Activated T-cell treated with anti-CD3 and anti-CD28 coated beads for 1 hour (primary cell): ENCODE data around the gene SCNN1B.

Experiments
- DNase-seq: peaks from one replicate; pipeline ENCODE4 v3.0.0-alpha.2; 2020; ENCODE audit warnings: low read depth

SCNN1B gene

DNA sequence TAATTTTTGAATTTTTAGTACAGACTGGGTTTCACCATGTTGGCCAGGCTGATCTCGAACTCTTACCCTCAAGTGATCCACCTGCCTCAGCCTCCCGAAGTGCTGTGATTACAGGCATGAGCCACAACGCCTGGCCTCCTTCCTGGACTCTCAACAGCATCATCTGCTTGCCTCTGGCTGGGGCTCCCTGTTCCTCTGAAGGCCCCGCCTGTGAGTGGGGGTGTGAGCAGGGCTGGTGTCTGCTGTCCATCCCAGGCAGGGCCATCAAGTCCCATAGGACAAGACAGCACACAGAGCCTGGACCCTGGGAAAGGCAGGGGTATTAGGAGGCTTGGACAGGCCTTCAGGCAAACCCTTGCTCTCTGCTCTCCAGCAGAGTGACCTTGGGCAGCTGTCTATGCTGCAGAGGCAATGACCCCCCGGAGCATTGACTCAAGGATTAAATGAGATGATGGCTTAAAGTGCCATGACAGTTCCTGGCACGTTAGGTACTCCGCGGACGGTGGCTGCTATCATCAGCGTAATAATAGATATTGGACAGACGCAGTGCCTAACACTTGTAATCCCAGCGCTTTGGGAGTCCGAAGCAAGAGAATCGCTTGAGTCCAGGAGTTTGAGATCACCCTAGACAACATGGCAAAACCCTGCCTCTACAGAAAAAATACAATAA lies 19.2 kb downstream of the SCNN1B start:
- no peak for DNase-seq

DNA sequence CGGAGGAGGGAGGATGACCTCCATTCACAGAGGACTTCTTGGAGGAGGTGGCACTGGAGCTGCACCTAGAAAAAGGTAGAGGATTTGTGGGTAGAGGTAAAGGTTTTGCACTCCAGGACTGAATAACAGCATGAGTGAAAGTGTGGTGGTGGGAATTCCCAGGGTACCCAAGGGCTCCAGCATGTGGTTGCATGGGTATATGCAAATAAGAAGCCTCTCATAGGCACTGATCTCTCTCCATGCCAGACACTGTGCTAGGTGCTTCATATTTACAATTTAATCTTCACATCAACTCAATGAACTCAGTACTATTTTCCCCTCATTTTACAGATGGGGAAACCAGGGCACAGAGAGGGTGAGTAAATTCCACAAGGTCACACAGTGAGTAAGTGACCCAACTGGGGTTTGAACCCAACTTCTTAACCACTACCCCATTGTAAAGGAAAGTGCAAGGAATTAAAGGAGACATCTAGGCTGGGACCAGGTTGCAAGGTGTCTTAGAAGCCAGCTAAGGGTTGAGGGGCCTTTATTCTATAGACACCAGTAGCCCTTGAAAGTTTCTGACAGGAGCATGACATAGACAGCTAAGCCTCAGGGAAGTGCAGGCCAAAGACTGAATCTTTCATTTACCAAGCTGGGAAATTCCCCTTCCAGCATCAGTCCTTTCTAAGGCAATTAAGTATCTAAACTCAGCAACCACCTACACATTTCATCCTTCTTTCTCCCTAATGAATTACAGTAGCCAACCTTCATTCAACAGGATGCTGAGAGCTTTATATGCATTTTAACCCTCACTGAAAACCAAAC lies 21.3 kb downstream of the SCNN1B start:
- DNase-seq = no peak

DNA sequence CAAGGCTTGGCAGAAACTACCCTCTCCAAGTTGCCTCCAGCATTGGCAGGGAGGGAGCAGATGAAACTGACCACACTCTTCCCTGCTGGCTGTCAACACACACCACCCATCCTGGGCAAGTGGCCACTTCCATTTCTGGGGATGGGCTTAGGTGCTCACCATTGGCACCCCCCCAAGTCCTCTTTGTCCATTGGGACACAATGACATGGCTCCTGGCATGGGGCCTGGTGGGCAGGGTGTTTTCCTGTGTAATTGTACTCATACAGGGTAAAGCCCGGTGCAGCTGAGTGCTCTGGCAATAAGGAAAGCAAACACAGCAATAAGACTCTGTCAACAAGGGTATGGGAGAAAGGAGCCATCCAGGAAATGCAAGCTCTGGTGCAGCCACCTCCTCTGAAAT lies 22.6 kb downstream of the SCNN1B start:
- DNase-seq = no peak

DNA sequence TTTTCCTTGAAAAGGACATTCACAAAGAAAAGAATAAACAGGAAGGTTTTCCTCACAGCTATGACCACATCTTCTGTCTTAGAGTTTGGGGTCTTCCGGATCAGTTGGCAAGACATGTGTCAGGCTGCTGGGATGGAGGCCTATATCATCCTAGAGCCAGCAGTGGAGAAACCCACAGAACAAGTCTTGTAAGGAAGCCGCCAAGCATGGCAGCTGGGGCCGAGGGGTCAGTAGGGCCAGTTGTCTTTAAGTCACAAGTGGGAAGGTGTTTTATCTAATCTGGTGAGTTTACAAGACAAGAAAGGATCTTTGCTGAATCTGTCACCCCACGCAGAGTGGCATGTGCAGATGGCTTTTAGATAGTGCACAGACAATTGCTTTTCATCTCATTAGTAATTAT lies 25.7 kb downstream of the SCNN1B start:
- DNase-seq = no peak

DNA sequence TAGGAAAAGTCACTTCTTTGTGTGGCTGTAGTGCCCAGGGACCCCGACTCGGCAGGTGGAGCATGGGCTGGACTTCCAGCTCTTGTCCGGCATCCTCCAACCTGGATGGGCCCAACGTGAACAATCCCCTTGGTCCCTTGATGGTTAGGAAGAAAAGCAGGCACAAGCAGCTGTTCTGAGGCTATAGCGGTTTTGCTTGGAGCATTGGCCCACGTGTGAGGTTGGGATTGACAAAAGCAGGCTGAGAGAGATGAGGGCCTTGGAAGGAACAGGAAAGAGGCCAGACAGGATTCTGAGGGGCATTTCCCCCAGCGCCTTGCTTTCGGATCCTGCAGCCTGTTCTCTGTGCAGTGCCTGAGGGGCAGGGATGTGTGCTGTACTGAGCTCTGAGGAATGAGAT lies 28.1 kb downstream of the SCNN1B start:
- DNase-seq = no peak

DNA sequence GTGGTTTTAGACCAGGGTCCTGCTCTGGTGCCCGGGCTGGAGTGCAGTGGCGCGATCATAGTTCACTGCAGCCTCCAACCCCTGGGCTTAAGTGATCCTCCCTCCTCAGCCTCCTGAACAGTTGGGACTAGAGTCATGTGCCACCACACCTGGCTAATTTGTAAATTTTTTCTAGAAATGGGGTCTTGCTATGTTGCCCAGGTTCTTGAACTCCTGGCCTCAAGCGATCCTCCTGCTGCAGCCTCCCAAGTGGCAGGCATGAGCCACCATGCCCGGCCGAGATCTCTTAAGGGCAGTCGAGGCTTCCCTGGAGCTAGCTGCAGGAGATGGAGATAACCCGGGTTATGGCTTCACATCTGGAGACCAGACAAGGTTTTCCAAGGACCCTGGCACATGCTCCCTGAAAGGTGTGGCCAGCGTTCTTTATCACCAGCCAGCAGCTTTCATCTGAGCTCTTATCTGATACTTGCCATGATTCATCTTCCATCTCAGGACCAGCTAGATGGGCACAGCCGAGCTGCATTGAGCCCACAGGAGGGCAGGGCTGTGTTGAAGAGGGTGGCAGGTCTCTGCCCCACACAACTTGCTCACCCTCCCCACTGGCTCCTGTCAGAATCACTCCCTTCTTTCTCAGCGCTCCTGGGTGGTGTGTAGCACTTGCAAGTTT lies 28.6 kb downstream of the SCNN1B start:
- DNase-seq = no peak

DNA sequence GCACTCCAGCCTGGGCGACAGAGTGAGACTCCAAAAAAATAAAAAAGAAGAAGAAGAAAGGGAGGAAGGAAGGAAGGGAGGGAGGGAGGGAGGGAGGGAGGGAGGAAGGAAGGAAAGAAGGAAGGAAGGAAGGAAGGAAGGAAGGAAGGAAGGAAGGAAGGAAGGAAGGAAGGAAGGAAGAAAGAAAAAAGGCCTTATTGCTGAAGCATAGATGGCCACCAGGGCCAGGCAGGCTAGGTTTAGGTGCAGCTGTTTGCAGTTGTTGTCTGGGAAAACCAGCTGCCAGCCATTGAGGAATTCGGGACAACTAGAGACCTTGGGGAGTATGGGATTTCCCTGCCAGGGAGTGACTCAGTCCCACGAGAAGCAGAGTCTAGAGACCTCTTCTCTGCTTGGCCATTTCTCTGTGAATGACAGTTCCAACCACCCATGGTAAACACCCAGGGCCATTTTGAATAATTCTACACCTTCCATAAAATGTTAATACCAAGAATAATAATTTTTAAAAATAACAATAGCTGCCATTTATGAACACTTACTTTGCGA lies 31.0 kb downstream of the SCNN1B start:
- no peak for DNase-seq

DNA sequence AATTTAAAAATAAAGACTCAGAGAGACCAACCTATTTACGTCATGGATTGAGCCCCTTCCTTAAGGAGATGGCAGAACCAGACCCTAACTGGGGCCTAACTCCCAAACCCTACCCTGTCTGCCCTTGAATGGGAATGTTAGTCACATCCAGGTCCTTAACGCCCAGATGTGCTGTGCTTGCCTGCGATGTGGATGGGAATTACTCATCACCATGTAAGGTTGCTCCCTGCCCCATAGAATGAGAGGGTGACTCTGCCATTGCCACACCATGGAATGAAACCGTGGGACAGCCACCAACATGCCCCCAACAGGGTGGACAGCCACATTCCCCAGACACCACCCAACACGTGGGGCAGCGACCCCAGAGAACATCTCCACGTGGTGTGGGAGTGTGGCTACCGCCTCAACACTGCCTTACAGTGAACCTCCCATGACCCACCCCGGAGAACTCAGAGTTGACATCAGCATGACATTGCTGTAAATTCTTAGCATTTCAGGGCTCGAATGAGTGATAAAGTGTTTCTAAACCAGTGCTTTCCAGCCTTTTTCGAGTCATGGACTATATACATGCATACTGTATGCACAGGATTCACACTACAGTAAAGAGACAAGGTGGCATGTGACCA lies 31.8 kb downstream of the SCNN1B start:
- DNase-seq = no peak

DNA sequence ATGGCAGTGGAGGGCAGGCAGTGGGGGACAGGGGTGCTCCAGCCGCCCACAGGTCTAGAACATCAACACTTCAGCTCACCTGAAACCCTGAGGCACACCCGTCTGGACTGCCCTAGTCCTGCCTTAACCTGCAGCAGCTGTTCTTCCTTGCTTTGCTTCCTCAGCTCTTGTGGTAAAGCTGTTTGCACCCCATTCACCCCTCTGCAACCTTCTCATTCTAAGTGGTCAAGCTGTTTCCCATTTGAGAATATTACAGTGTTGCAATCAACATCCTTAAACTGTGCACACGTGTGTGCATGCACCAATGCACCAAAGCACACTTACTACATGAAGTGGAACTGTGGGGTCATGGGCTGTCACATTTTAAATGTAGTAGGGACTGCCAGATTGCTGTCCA lies 32.4 kb downstream of the SCNN1B start:
- DNase-seq = no peak

DNA sequence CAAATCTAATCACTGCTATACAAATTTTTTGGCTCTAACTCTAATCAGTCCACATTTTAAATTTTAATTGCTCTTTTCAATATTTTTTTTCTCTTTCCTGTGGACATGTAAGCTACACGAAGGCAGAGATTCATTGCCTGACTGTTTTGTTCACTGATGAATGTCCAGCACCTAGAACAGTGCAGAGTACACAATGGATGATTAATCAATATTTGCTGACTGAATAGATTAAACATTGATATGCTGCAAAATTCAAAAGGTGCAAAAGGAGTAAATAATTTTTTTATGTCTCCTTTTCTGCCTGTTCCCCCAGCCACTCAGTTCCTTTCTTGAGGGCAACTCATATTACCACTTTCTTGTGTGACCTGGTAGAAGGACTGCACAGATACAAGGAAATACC lies 32.8 kb downstream of the SCNN1B start:
- no peak for DNase-seq

DNA sequence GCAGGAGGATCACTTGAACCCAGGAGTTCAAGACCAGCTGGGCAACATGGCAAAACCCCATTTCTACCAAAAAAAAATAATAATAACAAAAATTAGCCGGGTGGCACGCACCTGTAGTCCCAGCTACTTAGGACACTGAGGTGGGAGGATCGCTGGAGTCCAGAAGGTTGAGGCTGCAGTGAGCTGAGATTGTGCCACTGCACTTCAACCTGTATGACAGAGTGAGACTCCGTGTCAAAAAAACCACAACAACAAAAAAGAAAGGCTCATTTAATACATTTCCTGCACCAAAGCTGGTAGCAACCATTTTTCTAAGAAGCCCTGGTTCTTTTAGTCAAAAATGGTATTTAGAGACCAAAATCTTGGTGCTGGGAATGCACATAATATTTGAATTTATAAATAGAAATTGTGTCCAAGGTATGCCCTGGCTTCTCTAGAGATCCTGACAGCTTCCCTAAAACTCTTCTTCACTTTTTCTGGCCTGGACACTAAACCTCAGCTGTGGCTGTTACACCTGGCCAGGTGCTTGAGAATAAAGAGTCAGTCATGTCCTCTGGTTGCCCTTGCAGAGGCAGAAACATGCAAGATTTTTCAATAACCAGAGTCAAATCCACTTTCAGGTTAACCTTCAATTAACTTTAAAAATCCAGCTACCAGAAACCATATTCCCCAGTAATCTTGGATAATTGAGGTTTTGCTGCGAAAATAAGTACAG lies 35.9 kb downstream of the SCNN1B start:
- DNase-seq = no peak

DNA sequence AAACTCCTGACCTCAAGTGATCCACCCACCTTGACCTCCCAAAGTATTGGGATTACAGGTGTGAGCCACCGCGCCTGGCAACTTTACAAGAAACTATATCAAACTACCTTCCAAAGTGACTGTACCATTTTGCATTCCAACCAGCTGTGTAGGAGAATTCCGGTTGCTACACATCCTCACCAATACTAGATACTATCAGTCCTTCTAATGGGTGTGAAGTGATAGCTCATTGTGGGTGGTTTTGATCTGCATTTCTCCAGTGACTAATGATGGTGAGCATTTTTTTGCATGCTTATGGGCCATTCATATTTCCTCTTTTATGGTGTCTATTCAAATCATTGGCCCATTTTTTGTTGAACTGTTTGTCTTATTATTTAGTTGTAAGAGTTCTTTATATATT lies 37.7 kb downstream of the SCNN1B start:
- no peak for DNase-seq

DNA sequence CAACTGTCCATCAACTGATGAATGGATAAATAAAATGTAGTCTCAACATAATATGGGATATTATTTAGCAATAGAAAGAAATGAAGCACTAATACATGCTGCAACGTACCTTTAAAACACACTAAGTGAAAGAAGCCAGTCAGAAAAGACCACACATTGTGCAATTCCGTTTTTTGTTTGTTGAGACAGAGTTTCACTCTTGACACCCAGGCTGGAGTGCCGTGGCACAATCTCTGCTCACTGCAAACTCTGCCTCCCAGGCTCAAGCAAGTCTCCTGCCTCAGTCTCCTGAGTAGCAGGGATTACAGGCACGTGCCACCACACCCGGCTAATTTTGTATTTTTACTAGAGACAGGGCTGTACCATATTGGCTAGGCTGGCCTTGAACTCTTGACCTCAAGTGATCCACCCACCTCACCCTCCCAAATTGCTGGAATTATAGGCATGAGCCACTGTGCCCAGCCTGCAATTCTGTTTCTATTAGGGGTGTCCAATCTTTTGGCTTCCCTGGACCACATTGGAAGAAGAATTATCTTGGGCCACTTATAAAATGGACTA lies 40.1 kb downstream of the SCNN1B start:
- DNase-seq = no peak

DNA sequence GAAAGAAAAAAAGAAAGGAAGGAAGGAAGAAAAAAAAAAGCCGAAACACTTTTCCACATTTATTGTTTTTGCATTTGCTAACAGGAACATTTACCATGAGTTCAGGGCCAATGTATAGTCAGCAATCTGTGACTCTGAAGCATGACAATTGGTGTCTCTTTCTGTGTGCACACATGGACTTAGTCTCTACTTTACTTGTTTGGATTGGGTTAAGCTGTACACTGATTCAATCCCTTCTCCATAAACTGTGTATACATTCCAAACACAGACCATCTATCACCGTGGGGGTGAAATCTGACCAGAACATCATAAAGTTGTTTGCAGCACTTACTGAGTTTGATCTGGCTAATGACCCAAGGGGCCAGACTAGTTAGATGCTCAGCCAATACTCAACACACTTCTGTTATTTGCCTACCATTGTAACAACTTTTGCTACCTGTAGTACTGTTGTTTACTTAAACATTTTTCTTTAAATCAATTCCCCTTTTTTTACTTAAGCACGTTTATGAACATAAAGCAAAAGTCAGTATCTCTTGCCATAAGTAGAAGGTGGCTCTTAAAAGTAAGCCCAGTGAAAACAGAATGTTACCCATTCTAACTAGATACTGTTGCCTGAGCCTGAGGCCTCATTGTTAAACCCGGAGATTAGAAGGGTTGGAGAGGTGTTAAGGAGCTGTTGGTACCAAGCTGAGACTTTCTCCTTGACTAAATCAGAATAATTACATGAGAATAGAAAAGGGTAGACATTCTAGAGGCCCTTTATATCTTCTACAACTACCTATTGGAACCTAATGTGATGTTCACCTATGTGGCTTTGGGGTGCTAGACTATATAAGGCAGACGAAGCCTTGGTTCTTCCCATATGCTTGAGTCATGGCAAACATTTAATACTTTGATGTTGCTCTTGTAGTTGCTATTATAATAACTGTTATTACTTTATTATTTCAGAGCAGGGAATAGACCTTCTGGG lies 41.8 kb downstream of the SCNN1B start:
- no peak for DNase-seq

DNA sequence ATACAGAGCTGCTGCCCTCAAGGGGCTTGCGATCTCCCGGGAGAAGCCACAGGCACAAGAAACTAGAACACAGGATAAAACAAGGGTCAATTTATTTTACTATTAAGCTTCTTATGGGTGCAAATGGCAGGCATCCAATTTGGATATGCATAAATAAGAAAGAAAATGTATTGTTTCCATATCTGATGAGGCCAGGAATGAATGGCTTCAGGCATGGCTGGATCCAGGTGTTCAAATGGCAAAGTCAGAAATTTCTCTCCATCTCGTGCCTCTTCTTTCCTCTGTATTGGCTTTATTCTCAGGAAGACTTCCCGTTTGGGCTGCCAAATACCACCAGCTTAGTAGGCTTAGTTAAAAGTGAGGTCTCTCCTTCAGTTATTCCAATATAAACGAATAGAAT lies 43.1 kb downstream of the SCNN1B start:
- DNase-seq = no peak

DNA sequence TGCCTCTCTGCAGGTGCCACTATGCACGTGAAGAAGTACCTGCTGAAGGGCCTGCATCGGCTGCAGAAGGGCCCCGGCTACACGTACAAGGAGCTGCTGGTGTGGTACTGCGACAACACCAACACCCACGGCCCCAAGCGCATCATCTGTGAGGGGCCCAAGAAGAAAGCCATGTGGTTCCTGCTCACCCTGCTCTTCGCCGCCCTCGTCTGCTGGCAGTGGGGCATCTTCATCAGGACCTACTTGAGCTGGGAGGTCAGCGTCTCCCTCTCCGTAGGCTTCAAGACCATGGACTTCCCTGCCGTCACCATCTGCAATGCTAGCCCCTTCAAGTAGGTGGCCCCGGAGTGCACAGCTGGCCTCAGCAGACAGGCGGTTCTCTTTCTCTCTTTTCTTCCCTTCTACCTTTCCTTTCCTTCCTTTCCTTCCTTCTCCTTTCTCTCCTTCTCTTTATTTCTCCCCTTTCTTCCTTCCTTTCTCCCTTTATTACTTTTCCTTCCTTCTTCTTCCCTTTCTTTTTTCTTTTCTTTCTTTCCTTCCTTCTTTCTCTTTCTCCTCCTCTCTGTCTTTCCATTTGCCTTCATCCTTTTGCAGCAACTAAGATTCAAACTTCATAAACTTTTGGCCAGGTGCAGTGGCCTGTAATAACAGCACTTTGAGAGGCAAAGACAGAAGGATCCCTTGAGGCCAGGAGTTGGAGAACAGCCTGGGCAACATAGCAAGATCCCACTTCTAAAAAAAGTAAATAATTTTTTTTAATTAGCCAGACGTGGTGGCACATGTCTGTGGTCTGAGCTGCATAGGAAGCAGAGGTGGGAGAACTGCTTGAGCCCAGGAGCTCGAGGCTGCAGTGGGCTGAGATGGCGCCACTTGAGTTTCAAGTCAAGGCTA lies 46.7 kb downstream of the SCNN1B start:
- DNase-seq = no peak

DNA sequence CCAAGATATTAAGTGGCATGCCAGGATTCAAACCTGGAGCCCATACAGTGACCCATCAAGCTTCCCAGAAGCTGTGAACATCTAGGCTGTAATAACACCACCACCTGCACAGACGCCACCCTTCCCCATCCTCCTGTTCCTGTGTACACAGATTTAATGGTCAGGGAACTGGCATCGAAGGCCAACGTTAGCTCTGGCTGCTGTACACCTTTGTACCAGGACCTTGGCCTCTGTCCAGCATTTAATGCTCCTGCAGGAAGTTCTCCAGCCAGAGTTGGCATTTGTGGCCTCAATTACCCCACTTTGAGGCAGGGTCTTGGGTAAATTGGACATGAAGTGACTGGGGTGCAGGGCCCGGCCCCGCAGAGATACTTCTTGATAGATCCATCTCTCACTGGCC lies 49.3 kb downstream of the SCNN1B start:
- DNase-seq = no peak

DNA sequence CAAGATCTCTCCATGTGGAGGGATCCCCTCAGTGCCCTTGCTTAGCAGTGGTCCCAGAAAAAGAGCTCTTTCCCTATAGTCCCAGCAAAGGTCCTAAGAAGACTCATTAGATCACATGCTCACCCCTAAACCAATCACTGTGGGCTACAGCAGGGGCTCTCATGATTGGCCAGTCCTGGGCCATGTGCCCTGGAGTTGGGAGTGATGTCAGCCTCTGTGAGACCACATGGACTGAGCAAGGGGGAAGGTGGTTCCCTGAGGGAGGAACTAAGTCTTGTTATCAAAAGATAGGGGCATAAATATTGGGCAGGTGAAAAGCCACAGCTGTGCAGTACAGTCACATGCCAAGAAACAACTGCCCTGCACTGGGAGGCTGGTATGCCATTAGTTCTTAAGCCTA lies 51.3 kb downstream of the SCNN1B start:
- DNase-seq = no peak

DNA sequence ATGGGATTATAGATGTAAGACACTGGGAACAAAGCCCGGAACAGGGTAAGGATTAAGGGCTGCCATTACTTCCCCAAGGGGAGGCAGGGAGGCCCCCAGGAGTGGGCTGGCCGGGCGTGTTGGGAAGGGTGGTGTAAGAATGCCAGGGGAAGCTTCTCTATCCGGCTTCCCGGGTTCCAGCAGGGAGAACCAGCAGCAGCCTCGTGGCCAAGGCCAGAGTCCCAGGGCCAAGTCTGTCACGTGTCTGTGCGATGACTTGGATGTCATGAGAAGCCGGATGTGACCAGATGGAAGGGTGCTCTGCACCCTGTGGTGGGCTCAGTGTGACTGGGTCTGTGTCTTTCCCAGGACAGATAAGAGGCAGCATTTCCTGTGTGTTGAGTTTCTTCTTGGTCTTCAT lies 52.1 kb downstream of the SCNN1B start:
- no peak for DNase-seq
